Colon (tissue), 2 donors: Measurements from ENCODE around the gene ZNF142.
"Not testable (repeated sequence)": the region's sequence is repeated elsewhere in the genome, so short reads cannot be mapped to it uniquely, and the experiment has no call there.

Source experiments
- FAIRE-seq: peaks from 2 replicates; lab custom pipeline; 2012; peaks lifted over from hg19 to GRCh38; lab: Jason Lieb, UNC
- donor health status: control.
- donor health status: control.

The ZNF142 gene

GRCh38 chr2:218659258-218659987 is at the start of gene ZNF142, which contains the start of gene BCS1L:
Gene ZNF142, minus strand, starts transcription at chr2:218659623. Its CDS starts 3,194 bp downstream, at chr2:218656429.
Gene BCS1L, plus strand, starts transcription at chr2:218659683. Its CDS starts 1,305 bp downstream, at chr2:218660988.
- FAIRE-seq, result no peak

DNA sequence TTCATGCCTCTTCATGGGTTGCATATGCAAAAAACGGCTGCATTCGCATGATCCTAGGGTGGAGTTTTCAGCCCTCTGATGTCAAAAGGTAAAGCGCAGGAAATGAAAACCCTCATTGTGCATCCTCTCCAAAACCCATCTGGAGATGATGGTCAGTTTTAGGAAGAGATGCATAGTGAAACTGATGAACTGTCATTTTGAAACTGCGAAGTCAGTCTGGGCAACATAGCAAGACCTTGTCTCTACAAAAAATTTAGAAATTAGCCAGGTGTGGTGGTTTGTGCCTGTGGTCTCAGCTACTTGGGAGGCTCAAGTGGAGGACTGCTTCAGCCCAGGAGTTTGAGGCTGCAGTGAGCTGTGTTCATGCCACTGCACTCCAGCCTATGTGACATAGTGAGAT is 48.7 kb upstream of the ZNF142 start:
- no peak for FAIRE-seq

- no peak for FAIRE-seq
Observed at GRCh38 chr2:218703341-218703740, 43.9 kb upstream of the ZNF142 start.

GRCh38 chr2:218701806-218702205 is 42.4 kb upstream of the ZNF142 start:
- FAIRE-seq, result no peak

- FAIRE-seq, result no peak
Observed at GRCh38 chr2:218698885-218699284, 39.5 kb upstream of the ZNF142 start.

DNA sequence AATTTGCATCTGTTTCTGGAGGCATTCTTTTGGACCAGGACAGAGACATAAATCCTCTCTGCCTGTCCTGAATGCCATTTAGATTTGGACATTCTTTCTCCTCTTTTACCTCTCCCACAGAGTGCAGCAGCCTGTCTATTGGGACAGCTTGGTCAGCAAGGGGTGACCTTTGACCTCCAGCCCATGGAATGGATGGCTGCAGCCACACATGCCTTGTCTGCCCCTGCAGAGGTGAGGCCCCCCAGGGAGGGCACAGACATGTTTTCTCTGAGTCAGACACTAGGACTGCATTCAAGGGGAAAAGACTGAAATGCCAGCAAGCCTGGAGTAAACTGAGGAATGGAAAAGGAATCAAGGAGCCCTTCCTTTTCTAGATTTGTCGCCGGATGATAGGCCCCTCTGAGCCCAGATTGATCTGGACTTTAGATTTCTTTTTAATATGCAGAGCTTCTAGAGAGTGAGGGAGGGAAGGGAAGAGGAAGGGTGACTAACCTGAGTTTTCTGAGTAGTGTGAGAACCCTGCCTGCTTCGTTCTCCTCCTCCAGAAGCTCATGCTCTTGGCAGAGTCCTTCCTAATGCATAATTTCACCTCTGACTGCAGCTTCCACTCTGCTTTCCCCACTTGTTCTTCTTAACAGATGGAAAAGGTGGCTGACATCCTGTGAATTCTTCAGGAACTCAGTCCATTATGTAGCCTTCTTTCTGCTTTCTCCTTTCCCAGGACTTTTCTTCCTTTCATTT is 35.2 kb upstream of the ZNF142 start:
- FAIRE-seq, result no peak

DNA sequence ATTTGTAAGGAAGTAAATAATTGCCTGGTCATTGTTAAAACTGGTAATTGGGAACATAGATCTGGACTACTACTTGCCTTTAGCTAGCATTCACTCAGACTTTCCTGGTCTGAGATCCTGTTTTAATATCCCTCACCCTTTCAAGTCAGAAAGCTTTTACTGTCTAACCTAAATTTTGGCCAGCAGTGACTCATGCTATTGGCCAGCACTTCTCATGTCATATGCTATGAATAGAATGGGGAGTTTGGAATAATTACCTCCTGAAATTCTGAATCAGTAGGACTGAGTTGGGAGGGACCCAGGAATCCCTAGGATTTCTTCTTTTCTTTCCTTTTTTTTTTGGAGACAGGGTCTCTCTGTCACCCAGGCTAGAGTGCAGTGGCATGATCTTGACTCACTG is 31.8 kb upstream of the ZNF142 start:
- no peak for FAIRE-seq

DNA sequence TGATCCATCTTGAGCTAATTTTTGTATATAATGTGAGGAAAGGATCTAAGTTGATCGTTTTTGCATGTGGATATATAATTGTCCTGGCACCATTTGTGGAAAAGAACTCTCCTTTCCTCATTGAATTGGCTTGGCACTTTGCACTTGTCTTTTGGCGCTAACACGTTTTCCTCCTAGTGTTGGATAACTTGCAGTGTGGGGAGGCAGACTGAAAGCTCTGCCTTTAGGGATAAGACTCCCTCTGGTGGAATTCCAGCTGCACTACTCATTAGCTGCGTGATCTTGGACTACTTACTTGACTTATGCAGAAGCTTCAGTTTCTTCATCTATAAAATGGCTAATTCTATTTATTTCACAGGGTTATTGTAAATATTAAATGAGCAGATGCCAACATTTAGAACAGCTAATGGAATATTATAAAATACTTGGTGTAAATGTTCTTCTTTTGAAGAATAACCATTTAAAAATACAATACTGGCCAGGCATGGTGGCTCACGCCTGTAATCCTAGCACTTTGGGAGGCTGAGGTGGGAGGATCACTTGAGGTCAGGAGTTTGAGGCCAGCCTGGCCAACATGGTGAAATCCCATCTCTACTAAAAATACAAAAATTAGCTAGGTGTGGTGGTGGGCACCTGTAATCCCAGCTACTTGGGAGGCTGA is 28.1 kb upstream of the ZNF142 start:
- not testable (repeated sequence) for FAIRE-seq

GRCh38 chr2:218680061-218680460 is 20.6 kb upstream of the ZNF142 start:
- FAIRE-seq, result no peak

GRCh38 chr2:218679119-218679518 is 19.7 kb upstream of the ZNF142 start:
- FAIRE-seq, result no peak

- no peak for FAIRE-seq
Observed at GRCh38 chr2:218671654-218672566, 12.5 kb upstream of the ZNF142 start, which contains the start of the genes RNF25 and STK36. Gene RNF25, minus strand, starts transcription at chr2:218672002. Its CDS starts 32 bp downstream, at chr2:218671970. Gene STK36, plus strand, starts transcription at chr2:218672086. Its CDS starts 744 bp downstream, at chr2:218672830.

GRCh38 chr2:218671097-218671653 is 11.8 kb upstream of the ZNF142 start:
- no peak for FAIRE-seq

DNA sequence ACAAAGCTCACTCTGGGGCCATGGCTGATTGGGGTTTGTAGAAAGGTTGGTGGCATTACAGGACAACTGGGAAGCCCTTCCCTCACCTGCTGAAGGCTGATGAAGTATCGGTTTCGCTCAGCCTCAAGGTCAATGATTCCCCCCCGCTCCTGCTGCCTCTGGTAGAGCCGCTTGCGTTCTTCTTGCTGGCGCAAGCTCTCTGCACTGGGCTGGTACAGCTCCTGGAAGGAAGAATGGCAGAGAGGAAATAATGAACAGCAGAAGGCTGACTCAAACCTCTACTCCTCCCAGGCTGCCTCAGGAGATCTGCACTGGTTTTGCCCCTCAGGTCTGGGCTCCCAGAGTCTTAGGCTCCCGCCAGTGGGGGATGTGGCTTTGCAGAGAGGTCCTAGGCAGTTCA is 5.2 kb upstream of the ZNF142 start:
- no peak for FAIRE-seq

DNA sequence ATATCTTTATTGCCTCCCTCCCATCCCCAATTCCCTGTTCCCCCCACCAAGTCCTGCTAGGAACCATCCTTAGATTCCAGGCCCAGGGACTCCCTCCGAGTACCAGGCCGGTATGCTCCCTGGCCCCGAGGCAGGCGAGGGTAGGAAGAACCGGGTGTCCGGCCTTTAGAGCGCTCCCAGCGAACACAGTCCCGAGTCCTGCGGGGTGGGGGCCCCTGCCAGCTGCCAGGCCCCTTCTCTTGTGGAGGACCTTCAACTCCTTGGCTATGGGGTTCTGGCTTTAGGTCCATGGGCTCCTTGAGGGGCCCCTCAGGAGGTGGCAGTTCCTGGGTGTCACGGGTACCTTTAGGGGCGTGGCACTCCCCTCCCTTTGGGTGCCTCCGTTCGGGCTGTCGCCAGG is 4.5 kb upstream of the ZNF142 start:
- no peak for FAIRE-seq

- no peak for FAIRE-seq
Observed at GRCh38 chr2:218662827-218663226, 3.4 kb upstream of the ZNF142 start.

DNA sequence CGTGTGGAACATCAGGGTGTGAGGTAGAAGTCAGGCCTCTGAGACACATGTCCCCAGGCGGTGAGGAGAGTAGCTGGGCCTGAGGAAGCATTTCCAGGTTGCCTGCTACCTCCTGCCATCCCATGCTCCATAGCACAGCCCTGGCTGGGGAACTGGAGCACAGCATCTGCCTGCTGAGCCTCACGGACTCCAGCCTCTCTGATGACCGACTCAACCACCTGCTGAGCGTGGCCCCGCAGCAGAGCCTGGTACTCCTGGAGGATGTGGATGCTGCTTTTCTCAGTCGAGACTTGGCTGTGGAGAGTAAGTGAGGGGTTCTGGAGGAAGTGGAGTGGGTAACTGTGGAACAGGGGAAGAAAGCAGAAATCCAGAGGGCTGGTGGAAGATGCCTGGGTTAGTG is 3.0 kb upstream of the ZNF142 start:
- no peak for FAIRE-seq

DNA sequence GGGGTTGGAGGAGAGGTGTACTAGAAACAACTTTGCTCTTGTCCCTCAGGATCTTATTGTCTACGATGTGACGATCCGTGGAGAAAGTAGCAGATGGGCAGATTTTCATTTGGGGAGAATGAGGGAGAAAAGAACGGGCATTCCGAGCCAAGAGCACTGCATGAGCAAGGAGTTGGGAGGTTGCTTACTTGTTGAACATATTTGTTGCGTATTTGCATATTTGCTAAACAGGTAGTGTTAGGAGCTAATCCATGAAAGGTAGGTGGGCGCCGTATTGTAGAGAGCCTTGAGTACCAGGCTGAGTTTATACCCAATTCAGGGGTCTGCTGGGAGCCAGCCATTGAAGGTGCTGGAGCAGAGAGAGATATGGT is 550 bp upstream of the ZNF142 start:
- no peak for FAIRE-seq

DNA sequence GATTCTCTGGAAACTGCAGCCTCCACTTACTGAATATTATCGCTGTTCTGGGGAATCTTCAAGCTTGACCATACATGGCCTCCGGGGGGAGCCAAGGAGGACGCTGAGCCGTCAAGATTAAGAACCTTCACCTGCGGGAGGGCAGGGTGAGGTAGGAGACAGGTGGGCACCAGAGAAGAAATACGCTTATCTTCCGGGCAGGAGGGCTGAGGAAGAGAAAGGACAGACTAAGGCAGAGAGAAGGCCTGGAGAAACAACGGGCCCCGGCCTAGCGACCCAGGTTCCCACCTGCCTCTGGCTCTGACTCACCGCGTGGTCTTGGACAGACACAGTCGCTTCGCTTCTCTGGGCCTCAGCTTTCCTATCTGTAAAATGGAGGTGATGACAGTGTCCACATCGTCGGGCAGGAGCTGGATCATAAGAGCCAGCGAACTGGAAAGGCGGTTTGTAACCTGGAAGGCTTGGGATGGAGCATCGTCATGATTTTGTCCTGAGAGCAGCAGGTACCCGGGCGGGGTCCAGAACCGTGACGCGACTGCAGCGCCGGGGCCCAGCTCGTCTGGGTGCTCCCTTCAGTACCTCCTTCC is 659 bp downstream of the ZNF142 start:
- FAIRE-seq, result no peak

GRCh38 chr2:218655751-218656150 is 3.7 kb downstream of the ZNF142 start:
- no peak for FAIRE-seq

DNA sequence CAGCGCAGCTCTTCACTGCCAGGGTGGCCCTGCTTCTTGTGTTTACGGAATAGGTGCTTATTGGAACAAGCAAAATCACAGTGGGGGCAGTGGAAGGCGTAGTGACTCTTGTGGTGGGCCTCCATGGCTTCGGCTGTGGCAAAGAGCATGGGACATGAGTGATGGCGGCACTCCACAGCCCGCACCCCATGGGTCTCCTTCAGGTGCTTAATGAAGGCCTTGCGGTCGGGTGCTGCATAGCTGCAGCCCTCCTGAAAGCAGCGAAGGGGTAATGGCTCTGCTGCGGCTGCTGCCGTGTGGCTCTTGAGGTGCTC is 10.7 kb downstream of the ZNF142 start:
- FAIRE-seq, result no peak

GRCh38 chr2:218648088-218648786 is 11.2 kb downstream of the ZNF142 start:
- no peak for FAIRE-seq
